A549 (cell line): ENCODE results near the gene NACC2.

Source experiments
- BHLHE40 ChIP-seq: IDR thresholded peaks from 2 replicates; pipeline ENCODE4 v1.6.1; 2012; ENCODE audit warnings: low read depth, low read length, inconsistent platforms
- CHD2 ChIP-seq: fragments of 150-350 bp; IDR thresholded peaks from 2 replicates; pipeline ENCODE4 v1.6.1; 2014; ENCODE audit warnings: low read length; ENCODE audit not compliant: partially characterized antibody
- EHF ChIP-seq: fragments of 250-450 bp; sonication (Bioruptor Pico); IDR thresholded peaks from 2 replicates; pipeline ENCODE4 v1.5.0; 2020; ENCODE audit warnings: mild to moderate bottlenecking
- ESRRA ChIP-seq: fragments of 150-350 bp; IDR thresholded peaks from 2 replicates; pipeline ENCODE4 v1.6.1; 2014; ENCODE audit warnings: mild to moderate bottlenecking, low read length, borderline replicate concordance
- MYC ChIP-seq: IDR thresholded peaks from 2 replicates; pipeline ENCODE4 v1.6.1; 2012; ENCODE audit warnings: mild to moderate bottlenecking, inconsistent platforms, low read length, improper control_type of control experiment, borderline replicate concordance
- RCOR1 ChIP-seq: fragments of 150-350 bp; IDR thresholded peaks from 2 replicates; pipeline ENCODE4 v1.6.1; 2014; ENCODE audit warnings: antibody characterized with exemption, low read length, low read depth
- TF ChIP-seq, protein P1 (sequence below): fragments of 200-600 bp; sonication (generic); IDR thresholded peaks from 2 replicates; pipeline ENCODE4 v1.6.1; 2016; ENCODE audit warnings: antibody characterized with exemption, mild to moderate bottlenecking, moderate library complexity
- TF ChIP-seq, protein P2 (sequence below): fragments of >200 bp; sonication (Bioruptor Twin); formaldehyde crosslinking; IDR thresholded peaks from 3 replicates; pipeline ENCODE4 v1.5.1; 2016
- TF ChIP-seq, protein P3 (sequence below): IDR thresholded peaks from 2 replicates; pipeline ENCODE4 v1.6.1; 2012; ENCODE audit warnings: low read depth, borderline replicate concordance

DNA sequence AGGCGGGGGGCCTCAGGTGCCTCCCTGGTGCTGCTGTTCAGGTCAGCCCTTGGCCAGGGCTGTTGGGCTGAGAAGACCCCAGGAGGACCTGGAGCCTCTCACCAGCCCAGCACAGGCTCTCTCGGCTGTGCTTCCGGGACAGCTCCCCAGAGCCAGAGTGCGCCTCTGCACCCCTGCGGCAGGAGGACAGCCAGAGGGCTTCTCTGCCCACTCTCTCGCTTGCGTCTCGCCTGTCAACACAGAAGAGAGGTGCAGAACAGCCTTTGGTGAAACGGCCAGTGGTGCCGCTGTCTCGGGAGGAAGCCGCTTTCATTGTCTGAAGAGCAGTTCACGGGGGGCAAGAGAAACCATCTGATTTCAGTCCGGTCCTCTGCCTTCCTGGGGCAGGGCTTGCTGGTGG lies 3.8 kb upstream of the NACC2 start:
- TF ChIP-seq ESRRA = no peak
- TF ChIP-seq RCOR1 = no peak
- TF ChIP-seq, protein P1, sequence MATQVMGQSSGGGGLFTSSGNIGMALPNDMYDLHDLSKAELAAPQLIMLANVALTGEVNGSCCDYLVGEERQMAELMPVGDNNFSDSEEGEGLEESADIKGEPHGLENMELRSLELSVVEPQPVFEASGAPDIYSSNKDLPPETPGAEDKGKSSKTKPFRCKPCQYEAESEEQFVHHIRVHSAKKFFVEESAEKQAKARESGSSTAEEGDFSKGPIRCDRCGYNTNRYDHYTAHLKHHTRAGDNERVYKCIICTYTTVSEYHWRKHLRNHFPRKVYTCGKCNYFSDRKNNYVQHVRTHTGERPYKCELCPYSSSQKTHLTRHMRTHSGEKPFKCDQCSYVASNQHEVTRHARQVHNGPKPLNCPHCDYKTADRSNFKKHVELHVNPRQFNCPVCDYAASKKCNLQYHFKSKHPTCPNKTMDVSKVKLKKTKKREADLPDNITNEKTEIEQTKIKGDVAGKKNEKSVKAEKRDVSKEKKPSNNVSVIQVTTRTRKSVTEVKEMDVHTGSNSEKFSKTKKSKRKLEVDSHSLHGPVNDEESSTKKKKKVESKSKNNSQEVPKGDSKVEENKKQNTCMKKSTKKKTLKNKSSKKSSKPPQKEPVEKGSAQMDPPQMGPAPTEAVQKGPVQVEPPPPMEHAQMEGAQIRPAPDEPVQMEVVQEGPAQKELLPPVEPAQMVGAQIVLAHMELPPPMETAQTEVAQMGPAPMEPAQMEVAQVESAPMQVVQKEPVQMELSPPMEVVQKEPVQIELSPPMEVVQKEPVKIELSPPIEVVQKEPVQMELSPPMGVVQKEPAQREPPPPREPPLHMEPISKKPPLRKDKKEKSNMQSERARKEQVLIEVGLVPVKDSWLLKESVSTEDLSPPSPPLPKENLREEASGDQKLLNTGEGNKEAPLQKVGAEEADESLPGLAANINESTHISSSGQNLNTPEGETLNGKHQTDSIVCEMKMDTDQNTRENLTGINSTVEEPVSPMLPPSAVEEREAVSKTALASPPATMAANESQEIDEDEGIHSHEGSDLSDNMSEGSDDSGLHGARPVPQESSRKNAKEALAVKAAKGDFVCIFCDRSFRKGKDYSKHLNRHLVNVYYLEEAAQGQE = no peak
- TF ChIP-seq, protein P2, sequence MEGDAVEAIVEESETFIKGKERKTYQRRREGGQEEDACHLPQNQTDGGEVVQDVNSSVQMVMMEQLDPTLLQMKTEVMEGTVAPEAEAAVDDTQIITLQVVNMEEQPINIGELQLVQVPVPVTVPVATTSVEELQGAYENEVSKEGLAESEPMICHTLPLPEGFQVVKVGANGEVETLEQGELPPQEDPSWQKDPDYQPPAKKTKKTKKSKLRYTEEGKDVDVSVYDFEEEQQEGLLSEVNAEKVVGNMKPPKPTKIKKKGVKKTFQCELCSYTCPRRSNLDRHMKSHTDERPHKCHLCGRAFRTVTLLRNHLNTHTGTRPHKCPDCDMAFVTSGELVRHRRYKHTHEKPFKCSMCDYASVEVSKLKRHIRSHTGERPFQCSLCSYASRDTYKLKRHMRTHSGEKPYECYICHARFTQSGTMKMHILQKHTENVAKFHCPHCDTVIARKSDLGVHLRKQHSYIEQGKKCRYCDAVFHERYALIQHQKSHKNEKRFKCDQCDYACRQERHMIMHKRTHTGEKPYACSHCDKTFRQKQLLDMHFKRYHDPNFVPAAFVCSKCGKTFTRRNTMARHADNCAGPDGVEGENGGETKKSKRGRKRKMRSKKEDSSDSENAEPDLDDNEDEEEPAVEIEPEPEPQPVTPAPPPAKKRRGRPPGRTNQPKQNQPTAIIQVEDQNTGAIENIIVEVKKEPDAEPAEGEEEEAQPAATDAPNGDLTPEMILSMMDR = no peak
- TF ChIP-seq, protein P3, sequence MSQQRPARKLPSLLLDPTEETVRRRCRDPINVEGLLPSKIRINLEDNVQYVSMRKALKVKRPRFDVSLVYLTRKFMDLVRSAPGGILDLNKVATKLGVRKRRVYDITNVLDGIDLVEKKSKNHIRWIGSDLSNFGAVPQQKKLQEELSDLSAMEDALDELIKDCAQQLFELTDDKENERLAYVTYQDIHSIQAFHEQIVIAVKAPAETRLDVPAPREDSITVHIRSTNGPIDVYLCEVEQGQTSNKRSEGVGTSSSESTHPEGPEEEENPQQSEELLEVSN = no peak
- no peak for TF ChIP-seq MYC
- TF ChIP-seq CHD2 = no peak
- TF ChIP-seq BHLHE40 = no peak
- no peak for TF ChIP-seq EHF (CRISPR knock-in tag)
